ENCODE data around the gene RIPOR3. TPM values are rescaled to one million over a fixed set of nuclear protein-coding genes. Genes with fewer than 3 reads are reported as not detected.

RIPOR3 gene
- total RNA-seq, 2 donors from 2014 or later, result 0.46 to 1.4 TPM

DNA sequence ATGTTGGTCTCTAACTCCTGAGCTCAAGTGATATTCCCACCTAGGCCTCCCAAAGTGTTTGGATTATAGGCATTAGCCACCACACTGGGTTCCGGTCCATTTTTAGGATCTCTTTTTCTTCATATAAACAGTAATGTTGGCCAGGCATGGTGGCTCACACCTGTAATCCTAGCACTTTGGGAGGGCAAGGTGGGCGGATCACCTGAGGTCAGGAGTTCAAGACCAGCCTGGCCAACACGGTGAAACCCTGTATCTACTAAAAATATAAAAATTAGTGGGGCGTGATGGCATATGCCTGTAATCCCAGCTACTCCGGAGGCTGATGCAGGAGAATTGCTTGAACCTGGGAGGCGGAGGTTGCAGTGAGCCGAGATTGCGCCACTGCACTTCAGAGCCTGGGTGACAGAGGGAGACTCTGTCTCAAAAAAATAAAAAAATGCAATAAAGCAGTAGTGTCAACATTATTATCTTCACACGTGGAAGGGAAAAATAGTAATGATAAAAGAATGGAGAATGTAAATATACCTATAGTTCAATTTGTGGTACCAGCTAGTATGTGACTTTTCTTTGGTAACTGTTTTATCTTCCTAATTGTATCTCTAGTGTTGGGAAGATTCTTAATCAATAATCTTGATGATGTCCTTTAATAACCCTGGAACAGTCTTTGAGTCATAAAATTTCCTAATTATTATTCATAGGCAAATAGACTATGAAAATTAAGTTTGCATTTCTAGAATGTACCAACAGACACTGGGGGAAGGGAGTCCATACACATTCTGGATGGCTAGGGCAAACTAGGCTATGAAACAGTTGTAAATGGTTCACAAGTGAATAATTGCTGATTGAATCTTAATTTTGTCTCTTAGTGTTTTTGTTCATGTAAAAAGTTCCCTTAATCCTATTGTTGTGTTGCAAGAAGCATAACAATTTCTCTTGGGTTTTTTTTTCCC, 43.7 kb upstream of the RIPOR3 start:
- Mint-ChIP-seq H3K27ac (no peak overlapping the region), H3K4me3 (no peak overlapping the region), H3K27me3 (ENCODE audit: insufficient read depth) (no peaks in the 10 kb centered on the region), H3K36me3 (ENCODE audit: low read depth) (peaks cover 35% of the 10 kb centered on the region), H3K4me1 (peaks cover 36% of the 10 kb centered on the region), H3K9me3 (no peaks in the 10 kb centered on the region)
- peaks cover 21% of the 10 kb centered on the region for H3K36me3 ChIP-seq (ENCODE audit: control insufficient read depth, insufficient read depth, low read length)
- 92 to 94% methylated on average over 9 of the region's 9 CpGs for WGBS, 2 experiments (ENCODE audit: insufficient coverage in 1 of 2, insufficient read length in 1 of 2)
- H3K4me3 ChIP-seq (ENCODE audit: low read length), result peak overlapping the region; percentile 19
- no peak overlapping the region for H3K27ac ChIP-seq (ENCODE audit: low read depth, low read length)
- H3K27me3 ChIP-seq (ENCODE audit: control insufficient read depth, insufficient read depth, low read length, poor library complexity, severe bottlenecking), result no peaks in the 10 kb centered on the region
- no peak for TF ChIP-seq CTCF (conservative IDR thresholded peaks at IDR 0.05)
- peaks cover 26% of the 10 kb centered on the region for H3K4me1 ChIP-seq (ENCODE audit: control insufficient read depth, insufficient read depth, low read length)
- no peak overlapping the region for H3K9ac ChIP-seq (ENCODE audit: extremely low read depth, low read length, poor library complexity, severe bottlenecking)
- no peaks in the 10 kb centered on the region for H3K9me3 ChIP-seq (ENCODE audit: control insufficient read depth, low read length)
- DNase-seq, result peak; percentile 22

- peak overlapping the region; percentile 88 for H3K4me3 Mint-ChIP-seq
- peaks cover 17% of the 10 kb centered on the region for H3K4me1 ChIP-seq (ENCODE audit: control insufficient read depth, insufficient read depth, low read length)
- H3K27me3 Mint-ChIP-seq (ENCODE audit: insufficient read depth), result no peaks in the 10 kb centered on the region
- peaks cover 20% of the 10 kb centered on the region for H3K36me3 ChIP-seq (ENCODE audit: control insufficient read depth, insufficient read depth, low read length)
- peak overlapping the region; percentile 96 for H3K4me3 ChIP-seq (ENCODE audit: low read length)
- no peaks in the 10 kb centered on the region for H3K9me3 ChIP-seq (ENCODE audit: control insufficient read depth, low read length)
- no peak overlapping the region for H3K9ac ChIP-seq (ENCODE audit: extremely low read depth, low read length, poor library complexity, severe bottlenecking)
- no peak for DNase-seq
- H3K27ac ChIP-seq (ENCODE audit: low read depth, low read length), result no peak overlapping the region
- H3K27me3 ChIP-seq (ENCODE audit: control insufficient read depth, insufficient read depth, low read length, poor library complexity, severe bottlenecking), result no peaks in the 10 kb centered on the region
- TF ChIP-seq CTCF (conservative IDR thresholded peaks at IDR 0.05), result no peak
- H3K9me3 Mint-ChIP-seq, result no peaks in the 10 kb centered on the region
- peaks cover 27% of the 10 kb centered on the region for H3K36me3 Mint-ChIP-seq (ENCODE audit: low read depth)
- 100% methylated on average over 1 of the region's 1 CpG; no CpG with 5 or more reads in 1 of the 2 experiments for WGBS, 2 experiments (ENCODE audit: insufficient coverage in 1 of 2, insufficient read length in 1 of 2)
- H3K4me1 Mint-ChIP-seq, result peaks cover 31% of the 10 kb centered on the region
- H3K27ac Mint-ChIP-seq, result peak overlapping the region; percentile 66
These were observed 42.5 kb upstream of the RIPOR3 start for GRCh38 chr20:50733644-50734349.

DNA sequence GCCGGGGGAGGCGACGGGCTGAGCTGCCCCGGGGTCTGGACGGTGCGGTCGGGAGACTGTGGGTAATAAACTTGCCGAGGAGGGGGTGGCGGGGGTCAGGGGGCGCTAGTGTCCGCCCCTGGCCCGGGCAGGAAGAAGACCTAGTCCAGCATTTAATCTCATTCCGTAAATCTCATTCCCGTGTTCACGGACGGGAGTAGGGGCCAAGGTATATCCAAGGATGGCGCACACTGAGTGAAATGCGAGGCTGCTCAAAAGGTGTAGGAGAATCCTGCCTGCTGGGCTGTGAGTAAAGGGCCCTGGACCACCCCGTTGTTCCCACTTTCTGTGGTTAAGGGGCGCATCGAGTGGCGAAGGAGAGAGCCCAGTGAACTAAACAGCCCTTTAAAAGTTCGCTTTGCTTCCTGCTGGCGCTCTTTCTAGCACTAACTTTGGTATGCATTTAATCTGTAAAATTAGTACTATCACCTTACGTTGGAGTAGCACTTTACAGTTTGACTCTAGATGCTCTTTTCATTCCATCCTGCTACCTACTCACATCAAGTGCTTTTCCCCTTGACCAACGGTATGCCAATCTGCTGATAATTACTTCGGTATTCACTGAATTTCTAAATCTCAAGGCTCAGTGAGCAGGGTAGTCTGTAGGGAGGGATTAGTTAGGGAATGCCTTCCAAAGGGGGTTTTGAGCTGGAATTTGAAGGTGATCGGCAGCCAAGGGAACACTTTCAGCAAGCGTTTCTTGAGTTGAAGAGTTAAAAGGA, 40.8 kb upstream of the RIPOR3 start:
- H3K4me1 ChIP-seq (ENCODE audit: control insufficient read depth, insufficient read depth, low read length), result peaks cover 9% of the 10 kb centered on the region
- H3K4me3 Mint-ChIP-seq, result peak overlapping the region; percentile 88
- no peaks in the 10 kb centered on the region for H3K9me3 Mint-ChIP-seq
- peak overlapping the region; percentile 96 for H3K4me3 ChIP-seq (ENCODE audit: low read length)
- H3K27ac Mint-ChIP-seq, result peak overlapping the region; percentile 84
- H3K36me3 Mint-ChIP-seq (ENCODE audit: low read depth), result peaks cover 24% of the 10 kb centered on the region
- H3K27me3 Mint-ChIP-seq (ENCODE audit: insufficient read depth), result no peaks in the 10 kb centered on the region
- peaks cover 9% of the 10 kb centered on the region for H3K36me3 ChIP-seq (ENCODE audit: control insufficient read depth, insufficient read depth, low read length)
- H3K4me1 Mint-ChIP-seq, result peaks cover 25% of the 10 kb centered on the region
- DNase-seq, result peak; percentile 75
- H3K9me3 ChIP-seq (ENCODE audit: control insufficient read depth, low read length), result no peaks in the 10 kb centered on the region
- 1 to 2% methylated on average over 20 to 29 of the region's 29 CpGs for WGBS, 2 experiments (ENCODE audit: insufficient coverage in 1 of 2, insufficient read length in 1 of 2)
- H3K27me3 ChIP-seq (ENCODE audit: control insufficient read depth, insufficient read depth, low read length, poor library complexity, severe bottlenecking), result no peaks in the 10 kb centered on the region
- peak overlapping the region; percentile 82 for H3K9ac ChIP-seq (ENCODE audit: extremely low read depth, low read length, poor library complexity, severe bottlenecking)
- peak overlapping the region; percentile 42 for H3K27ac ChIP-seq (ENCODE audit: low read depth, low read length)
- TF ChIP-seq CTCF (conservative IDR thresholded peaks at IDR 0.05), result no peak
